HG03469 (cell line): ENCODE data around the gene COL8A1.
A peak's percentile ranks its signal among the peaks of the same experiment; 100 is the strongest.

Experiments used
- ATAC-seq: cut with Tn5 transposase; IDR thresholded peaks from one replicate; pipeline ENCODE4 v1.9.1; 2021; ENCODE audit warnings: mild to moderate bottlenecking, moderate library complexity, moderate number of reproducible peaks; ENCODE audit not compliant: unreplicated experiment

COL8A1 gene

DNA sequence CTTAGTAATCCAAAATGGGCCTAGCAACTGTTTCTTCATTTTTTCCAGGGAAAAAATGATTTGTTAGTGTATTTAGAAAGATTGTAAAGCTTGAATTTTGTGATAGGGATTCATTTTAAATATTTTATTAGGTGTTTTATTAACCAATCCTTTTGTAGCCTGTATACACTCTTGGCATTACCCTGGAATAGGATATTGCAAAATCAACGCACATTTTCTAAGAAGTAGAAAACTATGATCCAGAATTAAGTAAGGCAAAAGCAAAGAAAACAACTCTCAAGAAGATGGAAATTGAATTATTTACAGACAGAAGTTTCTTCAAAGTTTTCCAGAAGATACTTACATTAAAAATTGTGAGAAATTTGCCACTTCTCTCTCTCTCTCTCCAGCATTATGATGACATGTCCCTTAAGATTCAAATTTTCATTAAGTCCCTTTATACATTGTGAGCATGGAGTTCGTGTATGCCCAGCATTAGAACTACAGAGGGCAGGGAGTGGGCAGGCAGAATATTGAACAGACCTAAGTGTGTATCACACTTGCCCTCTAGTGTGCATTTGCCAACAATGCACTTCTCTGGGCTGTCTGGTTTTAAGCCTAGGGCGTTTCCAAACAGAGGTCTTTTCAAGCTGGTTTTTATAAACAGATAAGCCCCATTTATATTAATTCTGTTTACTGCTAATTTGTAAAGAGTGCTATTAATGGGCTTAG, 150.8 kb downstream of the COL8A1 start:
- peak; percentile 90 for ATAC-seq

DNA sequence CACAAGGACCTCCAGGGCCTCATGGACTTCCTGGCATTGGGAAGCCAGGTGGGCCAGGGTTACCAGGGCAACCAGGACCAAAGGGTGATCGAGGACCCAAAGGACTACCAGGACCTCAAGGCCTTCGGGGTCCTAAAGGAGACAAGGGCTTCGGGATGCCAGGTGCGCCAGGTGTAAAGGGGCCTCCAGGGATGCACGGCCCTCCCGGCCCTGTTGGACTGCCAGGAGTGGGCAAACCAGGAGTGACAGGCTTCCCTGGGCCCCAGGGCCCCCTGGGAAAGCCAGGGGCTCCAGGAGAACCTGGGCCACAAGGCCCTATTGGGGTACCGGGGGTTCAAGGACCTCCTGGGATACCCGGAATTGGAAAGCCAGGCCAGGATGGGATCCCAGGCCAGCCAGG, 156.1 kb downstream of the COL8A1 start:
- ATAC-seq: no peak

DNA sequence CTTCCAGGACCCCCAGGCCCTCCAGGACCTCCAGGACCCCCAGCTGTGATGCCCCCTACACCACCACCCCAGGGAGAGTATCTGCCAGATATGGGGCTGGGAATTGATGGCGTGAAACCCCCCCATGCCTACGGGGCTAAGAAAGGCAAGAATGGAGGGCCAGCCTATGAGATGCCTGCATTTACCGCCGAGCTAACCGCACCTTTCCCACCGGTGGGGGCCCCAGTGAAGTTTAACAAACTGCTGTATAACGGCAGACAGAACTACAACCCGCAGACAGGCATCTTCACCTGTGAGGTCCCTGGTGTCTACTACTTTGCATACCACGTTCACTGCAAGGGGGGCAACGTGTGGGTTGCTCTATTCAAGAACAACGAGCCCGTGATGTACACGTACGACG, 157.2 kb downstream of the COL8A1 start:
- ATAC-seq: no peak

DNA sequence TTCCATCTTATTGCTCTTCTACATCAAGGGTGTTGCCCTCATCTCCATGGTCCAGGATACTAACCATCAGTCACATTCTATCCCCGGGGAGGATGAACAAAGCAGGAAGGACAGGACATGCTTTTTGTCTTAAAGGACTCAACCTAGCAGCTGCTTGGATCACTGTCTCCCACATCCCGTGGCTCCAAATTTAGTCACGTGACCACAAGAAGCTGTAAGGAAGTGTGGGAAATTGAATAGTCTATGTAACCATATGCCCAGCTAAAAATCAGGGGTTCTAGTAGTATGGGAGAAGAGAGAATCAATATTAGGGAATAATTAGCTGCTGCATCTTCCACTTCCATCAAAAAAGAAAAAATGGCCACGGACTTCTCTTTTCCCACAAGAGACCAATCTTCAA, 161.0 kb downstream of the COL8A1 start:
- ATAC-seq: no peak

DNA sequence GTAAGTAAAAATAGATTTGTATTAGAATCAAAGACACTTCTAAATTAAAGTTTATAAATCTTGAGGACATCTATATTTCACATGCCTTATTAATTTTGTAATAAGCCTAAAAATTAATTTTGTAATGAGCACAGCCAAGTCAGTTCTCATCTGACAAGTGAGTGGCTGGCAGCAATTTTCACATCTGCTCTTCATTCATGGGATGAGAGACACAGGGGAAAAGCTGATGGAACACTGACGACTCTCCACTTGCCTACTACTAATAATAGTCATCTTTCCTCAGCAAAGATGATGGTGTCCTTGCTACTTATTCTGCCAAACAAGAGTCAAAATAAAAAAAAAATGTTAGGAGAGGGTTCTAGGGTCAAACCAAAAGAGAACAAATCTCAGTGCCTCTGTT, 164.9 kb downstream of the COL8A1 start:
- no peak for ATAC-seq

DNA sequence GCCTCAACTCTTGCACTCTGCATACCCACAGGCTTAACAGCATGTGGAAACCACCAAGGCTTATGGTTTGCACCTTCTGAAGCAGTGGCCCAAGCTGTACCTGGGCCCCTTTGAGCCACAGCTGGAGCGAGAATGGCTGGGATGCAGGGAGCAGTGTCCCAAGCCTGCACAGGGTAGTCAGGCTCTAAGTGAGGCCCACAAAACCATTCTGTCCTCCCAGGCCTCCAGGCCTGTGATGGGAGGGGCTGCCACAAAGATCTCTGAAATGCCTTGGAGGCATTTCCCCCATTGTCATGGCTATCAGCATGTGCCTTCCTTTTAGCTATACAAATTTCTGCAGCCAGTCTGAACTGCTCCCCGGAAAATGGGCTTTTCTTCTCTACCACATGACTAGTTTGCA, 166.8 kb downstream of the COL8A1 start:
- ATAC-seq: no peak

DNA sequence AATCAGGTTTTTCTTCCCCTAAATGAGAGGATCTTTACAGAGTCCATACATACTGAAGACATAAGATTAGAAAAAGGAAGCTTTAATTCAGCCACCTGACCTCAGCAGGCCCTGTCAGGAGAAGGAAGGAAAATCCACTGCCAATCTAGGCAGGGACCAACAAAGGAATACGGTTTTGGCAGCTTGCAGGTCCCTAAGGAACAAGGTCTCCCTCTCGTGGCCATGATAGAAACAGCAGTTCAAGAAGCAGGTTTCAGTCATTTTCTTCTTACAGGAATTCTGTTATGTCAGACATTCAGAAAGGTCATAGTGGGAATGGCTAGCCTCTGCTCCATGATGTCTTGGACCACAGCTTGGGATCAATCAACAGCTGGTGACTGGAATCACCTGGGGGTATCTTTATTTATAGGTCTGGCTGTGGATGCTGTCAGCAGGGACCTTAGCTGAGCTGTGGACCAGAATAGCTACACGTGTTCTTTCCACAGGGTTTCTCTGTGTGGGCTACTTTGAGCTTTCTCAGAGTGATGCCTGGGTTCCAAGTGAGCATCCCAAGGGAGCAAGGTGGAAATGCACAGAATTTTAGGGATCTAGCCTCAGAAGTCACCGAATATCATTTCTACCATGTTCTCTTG, 169.9 kb downstream of the COL8A1 start:
- ATAC-seq: no peak

DNA sequence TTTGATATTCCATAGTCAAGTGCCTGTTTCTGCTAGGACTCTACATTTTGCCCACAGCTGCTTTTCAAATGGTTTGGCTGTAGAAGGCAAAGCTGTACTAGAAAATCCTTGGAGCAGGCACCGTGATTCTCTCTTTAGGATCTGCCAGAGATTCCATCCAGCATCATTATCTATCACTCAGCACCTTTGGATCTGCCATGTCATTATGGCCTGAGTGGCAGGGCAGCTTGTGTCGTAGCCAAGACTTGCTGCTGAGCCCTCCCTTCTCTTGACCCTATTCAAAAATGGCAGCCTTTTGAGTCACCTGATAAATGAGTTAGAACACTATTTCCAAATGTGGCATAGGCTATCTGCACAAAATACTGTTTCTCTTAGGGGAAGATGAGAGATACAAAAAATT, 171.2 kb downstream of the COL8A1 start:
- ATAC-seq: no peak

DNA sequence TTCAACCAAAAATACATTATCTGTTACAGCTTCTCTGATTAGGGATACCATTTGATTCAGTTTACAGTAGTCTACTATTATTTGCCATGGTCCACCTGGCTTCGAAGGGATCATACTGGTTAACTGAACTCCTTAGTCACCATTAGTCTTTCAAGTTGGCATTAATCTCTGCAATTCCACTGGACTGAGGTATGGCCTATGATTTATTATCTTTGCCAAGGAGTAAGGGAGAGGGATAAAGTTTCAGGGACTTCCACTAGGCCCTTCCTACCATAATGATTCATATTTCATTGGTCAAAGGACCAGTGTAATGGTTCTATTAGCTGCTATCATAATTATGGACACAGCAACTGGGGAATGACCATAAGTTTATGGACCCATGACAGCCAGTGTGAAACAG, 172.0 kb downstream of the COL8A1 start:
- ATAC-seq: no peak

DNA sequence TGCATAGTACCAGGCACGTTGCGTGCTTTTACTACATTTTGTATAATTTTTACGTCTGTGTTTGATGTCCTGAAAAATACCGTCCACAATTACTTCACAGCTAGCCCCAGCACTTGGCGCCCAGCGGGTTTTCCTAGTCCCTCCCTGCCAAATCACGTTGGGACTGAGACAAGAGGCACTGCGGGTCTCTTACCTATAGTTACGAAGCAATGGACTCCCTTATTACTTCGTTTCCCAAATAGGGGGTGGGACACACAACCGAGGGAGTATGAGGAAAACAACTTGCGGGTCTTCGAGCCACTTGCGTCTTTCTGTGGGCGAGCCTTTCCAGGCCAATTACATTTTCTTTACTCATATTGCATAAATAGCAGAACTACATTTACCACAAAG, 178.6 kb downstream of the COL8A1 start:
- ATAC-seq: no peak

DNA sequence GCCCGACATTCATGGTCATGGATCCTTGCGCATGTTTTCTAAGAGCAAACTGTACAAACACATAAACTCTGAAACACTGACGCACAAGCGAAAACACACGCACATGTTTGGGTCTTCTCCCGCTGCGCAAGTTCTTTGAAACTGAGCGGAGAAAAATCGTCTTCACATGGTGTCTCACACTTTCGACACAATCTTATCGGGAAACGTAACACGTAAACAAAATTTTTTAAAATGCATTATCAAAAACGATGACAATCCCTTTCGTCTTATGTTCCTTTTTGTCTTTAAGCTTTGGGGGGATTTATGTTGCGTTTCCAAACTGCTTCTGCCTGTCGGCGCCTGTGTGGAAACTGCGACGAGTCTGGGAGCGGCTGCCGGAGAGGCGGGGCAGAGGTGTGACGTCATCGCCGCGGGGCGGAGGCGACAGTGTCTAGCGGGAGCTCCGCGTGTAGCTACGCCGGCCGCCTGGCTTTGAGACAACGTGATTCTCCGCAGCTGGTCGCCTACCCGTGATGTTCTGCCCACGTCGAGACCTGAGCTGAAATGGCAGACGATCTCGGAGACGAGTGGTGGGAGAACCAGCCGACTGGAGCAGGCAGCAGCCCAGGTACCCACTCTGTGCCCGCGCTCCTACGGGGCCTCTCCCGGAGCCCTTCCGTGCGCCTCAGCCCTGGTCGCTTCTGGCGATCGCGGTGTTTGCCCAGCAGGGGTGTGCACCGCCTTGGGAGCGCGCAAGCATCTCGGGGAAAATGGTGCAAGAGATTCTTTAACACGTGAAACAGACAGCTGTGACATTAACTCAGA, 179.2 kb downstream of the COL8A1 start, which contains the start of gene CMSS1:
TSS of gene CMSS1 (plus strand) at position 426 of the 804 bp plus-strand sequence.
- peak; percentile 94 for ATAC-seq

DNA sequence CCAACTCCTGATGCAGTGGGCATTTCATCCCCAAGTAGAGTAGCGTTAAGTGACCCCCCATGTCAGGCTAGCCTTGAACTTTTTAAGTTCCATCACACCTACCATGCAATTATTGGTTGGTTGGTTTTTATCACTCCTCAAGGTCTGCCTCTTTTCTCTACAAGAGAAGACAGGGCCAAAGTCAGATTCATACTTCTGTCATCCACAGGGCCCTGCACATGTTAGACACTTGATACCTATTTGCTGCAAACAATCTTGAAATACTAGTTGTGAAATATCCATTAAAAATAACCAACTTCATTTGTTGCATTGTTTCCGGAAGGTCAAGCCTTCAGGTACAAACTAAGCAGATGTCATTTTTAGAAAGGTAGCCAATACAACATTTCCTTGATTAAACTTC, 180.4 kb downstream of the COL8A1 start:
- no peak for ATAC-seq

DNA sequence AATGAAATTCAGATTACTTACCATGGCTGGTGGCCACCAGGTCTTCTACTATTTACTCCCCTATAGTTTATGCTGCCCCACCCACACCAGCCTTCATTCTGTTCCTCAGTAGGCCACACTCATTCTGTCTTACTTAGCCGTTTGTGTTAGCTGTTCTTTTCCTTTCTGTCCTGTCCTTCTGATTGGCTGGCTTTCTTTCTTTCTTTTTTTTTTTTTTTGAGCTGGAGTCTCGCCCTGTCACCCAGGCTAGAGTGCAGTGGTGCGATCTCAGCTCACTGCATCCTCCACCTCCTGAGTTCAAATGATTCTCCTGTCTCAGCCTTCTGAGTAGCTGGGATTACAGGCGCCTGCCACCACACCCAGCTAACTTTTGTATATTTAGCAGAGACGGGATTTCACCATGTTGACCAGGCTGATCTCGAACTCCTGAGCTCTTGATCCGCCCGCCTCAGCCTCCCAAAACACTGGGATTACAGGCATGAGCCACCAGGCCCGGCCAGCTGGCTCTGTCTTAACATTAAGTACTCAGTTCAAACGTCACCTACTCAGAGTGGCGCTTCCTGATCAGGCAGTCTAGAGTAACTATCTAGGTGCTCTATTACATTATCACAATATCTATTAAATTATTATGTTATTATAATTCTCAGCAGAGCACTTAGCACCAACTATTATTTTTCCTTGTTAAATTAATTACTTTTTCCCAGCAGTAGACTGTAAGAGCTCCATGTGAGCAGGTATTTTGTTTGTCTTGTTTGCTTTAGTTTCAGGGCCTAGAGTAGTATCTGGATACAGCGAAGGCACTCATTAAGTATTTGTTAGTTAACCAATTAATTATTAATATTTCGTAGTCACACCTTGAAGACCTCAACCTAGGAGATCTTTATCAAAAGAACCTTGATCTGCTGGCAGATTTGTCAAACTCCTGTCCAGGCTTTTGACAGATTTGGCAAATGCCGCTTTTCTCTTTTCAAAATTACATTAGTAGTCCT, 185.6 kb downstream of the COL8A1 start:
- no peak for ATAC-seq

DNA sequence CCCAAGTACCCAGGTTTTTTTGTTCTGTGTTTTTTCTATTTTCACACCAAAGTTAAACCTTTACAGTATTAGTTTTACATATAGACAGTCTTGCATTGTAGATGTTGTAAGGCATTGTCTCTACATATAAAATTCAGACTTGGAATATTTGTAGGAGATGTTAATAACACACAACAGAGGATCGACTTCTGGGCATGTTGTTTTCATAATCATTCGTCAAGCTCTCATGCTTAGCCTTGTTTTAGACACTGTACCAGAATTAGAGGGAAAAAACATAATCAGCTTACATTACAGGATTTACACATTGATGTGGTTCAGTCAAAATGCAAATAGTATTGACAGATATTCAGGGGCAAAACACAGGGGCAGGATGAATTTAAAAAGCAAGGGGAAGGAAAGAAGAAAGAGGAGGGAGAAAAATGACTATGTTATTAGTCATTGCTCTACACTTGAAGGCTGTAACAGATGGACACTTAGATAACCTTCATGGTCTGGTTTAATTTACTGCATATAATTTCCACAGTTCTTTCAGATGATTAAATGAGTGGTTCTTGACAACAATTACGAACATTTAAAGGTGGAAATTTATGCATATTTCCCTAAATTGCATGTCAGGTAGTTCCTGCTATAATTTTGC, 186.7 kb downstream of the COL8A1 start:
- no peak for ATAC-seq

DNA sequence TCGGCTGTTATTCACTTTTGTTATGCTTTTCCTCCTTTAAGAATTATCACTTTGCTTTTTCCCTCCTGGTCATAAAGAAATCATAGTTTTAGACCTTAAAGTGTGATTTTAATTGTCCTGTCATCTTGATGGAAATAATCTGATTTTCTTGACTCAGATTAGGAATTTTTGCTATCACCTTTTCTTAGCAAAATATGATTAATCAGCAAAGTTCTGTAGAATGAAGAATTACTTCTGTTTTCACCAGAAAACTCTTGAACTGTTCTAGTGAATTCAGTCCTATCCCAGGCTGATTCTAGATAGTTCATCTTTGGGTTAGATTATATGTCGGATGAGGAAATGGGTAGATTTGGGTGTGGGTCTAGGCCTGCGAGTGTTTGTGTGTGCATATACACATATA, 191.4 kb downstream of the COL8A1 start:
- ATAC-seq: no peak

DNA sequence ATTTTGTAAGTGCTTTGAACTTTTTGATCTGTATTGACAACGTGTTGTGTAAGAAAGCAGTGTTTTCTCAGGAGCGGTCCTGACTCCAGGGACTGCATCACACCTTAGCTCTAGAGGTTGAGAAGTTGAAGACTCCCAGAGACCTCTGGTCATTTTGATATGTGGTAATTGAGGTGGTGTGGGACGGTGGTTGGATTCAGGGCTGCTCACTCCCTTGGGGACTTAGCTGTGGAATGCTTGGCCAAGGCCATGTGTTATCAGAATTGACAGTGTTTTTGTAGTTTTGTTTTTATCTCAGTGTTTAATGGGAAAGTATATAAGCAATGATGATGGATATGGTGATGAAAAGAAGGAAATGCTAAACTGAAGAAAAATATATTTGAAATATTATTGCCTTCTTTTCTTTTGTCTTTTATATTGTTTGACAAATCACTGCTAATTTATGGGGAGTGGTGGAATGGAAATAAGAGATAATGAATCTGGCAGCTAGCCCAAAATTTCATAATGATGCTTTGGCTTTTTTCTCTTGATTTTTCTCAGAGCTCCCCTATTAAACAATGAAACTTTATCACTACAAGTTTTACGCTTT, 195.3 kb downstream of the COL8A1 start:
- ATAC-seq: no peak

DNA sequence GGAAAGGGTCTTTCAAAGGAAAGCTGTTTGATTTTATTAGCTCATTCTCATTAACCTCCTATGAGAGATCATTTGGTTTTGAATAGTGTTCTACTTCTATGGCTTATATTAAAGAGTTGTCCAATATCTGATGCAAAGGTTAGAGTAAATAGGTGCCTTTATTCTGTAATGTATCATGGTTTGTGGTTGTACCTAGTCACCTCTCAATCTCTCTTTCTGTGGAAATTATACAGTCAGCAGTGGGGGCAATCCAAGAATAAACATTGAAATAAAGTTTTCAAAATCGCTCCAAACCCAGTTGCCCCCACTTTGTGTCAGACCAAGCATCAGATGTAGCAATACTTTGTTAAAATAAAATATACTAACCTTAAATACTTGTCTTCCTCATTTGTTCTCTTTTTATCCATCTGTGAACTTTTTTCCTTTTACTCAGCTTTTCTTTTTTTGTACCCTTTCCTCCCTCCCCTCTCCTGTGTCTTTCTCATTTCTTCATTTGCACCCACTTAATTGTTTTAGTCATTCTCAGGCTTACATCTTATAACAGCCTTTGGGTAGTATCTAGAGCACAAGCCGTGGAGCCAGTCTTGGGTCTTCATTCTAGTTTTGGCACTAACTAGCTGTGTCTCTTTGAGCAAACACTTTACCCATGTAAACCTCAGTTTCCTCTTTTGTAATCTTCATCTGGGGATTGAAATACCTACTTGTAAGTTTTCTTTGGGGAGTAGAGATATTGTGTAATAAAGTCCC, 196.0 kb downstream of the COL8A1 start:
- ATAC-seq: no peak

DNA sequence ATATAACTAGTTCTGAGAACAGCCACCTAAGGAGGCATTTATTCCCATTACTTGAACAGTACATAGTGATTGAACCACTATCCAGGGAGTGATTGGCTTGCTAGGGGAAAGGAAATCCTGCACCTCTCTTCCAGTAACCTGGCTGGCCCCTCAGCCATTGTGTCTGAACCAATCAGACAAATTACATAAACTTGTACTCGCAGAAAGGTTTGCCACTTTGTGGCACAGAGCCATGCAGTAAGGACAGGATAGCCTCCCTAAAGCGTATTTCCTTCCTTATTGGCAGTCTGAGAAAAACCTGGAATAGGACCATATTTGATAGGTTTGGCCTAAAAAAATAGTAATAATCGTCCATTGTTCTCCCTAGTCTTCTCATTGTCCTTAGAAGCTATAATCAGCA, 198.3 kb downstream of the COL8A1 start:
- no peak for ATAC-seq

DNA sequence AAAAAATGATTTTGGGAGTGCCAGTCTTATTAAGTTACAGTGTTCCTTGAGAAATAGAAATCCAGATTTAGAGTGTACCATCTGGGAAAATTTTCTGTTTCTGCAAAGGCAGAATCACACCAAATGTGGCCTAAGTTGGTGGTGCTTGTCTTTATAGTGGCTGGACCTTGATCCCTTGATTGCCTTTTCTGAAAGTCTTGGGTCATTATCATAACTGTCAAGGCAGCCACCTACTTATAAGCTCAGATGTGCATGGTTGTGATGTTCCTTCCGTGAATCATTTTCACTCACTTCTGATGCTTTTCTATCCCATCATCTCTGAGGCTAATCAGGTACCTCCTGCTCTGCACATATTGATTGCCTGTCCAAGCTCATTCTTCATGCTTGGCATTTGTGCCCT, 199.3 kb downstream of the COL8A1 start:
- no peak for ATAC-seq
